Right atrium auricular region (tissue), 2 donors: ENCODE results near the gene ARGLU1. TPM values are rescaled to one million over a fixed set of nuclear protein-coding genes. Genes with fewer than 3 reads are reported as not detected.

ENCODE experiments used
- DNase-seq: peaks from one replicate; pipeline ENCODE4 v3.0.0-alpha.2; 2019; ENCODE audit warnings: low spot score
- H3K27ac ChIP-seq, 2 donors: fragments of 200-600 bp; sonication (generic); 1 replicate in 1 of 2; 2 replicates in 1 of 2; pipeline ENCODE4 v1.5.1; 2016 to 2019
- H3K27me3 ChIP-seq, 2 donors: fragments of 200-600 bp; sonication (generic); one replicate each; pipeline versions ENCODE4 v1.5.1 to v1.6.0; 2017 to 2019
- H3K36me3 ChIP-seq: fragments of 200-600 bp; sonication (generic); one replicate; pipeline ENCODE4 v1.5.1; 2016
- H3K4me1 ChIP-seq, 2 donors: fragments of 200-600 bp; sonication (generic); one replicate each; pipeline versions ENCODE4 v1.5.1 to v1.6.0; 2017 to 2019
- H3K4me3 ChIP-seq, 2 donors: fragments of 200-600 bp; sonication (generic); 1 replicate in 1 of 2; 2 replicates in 1 of 2; pipeline ENCODE4 v1.5.1; 2017 to 2019; ENCODE audit warnings: mild to moderate bottlenecking in 1 of 2, moderate library complexity in 1 of 2
- H3K9me3 ChIP-seq, 2 donors: fragments of 200-600 bp; sonication (generic); one replicate each; pipeline ENCODE4 v1.5.1; 2019
- CTCF ChIP-seq, 2 donors: fragments of 200-600 bp; sonication (generic); IDR thresholded peaks; one replicate each; pipeline ENCODE4 v1.5.1; 2019; ENCODE audit warnings: antibody characterized with exemption in 2 of 2
- total RNA-seq, 2 donors: library from RNA; depleted of rRNA; stranded (reverse); fragments of >200 nt; gene quantifications; one replicate each; pipeline ENCODE4 v1.1.0, GENCODE V29; 2016

Gene ARGLU1
- total RNA-seq, 2 donors from 2014 or later: 26.1 to 39.9 TPM

- Histone ChIP-seq H3K4me3 (no peak overlapping the region), H3K27ac (no peak overlapping the region), H3K9me3 (no peaks in the 10 kb centered on the region), H3K27me3 (no peaks in the 10 kb centered on the region), H3K36me3 (no peaks in the 10 kb centered on the region), H3K4me1 (no peaks in the 10 kb centered on the region)
- TF ChIP-seq CTCF (IDR thresholded peaks at IDR 0.05): no peak
- DNase-seq: no peak
Observed at GRCh38 chr13:106514928-106515634, 52.9 kb downstream of the ARGLU1 start.

DNA sequence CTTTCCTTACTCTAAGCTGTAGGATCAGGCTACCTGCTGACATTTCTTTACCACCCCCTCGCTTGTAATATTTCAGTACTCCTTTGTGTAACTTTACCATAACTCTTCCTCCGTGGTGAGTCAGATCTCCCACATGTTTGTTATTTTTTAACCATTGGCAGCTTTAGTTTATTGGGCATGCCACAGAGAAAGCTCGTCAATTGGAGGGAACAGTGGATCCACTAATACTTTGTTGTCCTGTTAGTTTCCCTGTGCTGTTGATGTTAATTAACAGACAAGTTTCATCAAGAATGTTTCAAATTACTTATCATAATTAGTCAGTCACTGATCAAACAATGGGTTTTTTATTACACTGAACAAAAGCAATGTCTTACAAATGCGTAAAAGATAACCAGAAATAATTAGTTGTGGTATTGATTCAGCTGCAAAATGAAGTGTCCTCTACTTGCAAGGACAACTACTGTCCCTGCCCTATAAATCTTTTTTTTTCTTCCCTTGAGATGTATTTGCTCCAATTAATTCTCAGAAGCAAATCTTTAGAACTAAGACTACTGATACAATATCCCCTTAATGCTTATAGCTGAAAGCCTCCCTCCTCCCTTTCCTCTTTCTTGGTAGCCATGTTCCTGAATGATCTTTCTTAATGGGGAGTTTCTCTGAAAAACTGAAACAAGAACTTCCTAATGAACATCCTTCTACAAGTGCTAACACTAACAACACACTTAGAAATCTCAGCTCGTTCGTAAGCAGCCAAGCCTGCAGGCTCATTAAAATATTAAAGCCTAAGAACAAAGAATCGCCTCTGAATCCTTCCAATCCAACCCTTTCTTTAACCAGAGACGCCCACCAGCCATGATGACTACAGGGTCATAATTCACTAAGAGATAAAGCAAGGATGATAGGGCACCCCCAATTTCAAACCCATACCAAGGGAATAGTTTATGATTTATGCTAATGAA lies 54.6 kb downstream of the ARGLU1 start:
- DNase-seq: no peak
- H3K36me3 ChIP-seq: no peaks in the 10 kb centered on the region
- TF ChIP-seq CTCF (IDR thresholded peaks at IDR 0.05): no peak
- H3K4me1 ChIP-seq: no peaks in the 10 kb centered on the region
- H3K9me3 ChIP-seq: no peaks in the 10 kb centered on the region
- no peak overlapping the region for H3K4me3 ChIP-seq
- H3K27ac ChIP-seq: no peak overlapping the region
- H3K27me3 ChIP-seq: no peaks in the 10 kb centered on the region

DNA sequence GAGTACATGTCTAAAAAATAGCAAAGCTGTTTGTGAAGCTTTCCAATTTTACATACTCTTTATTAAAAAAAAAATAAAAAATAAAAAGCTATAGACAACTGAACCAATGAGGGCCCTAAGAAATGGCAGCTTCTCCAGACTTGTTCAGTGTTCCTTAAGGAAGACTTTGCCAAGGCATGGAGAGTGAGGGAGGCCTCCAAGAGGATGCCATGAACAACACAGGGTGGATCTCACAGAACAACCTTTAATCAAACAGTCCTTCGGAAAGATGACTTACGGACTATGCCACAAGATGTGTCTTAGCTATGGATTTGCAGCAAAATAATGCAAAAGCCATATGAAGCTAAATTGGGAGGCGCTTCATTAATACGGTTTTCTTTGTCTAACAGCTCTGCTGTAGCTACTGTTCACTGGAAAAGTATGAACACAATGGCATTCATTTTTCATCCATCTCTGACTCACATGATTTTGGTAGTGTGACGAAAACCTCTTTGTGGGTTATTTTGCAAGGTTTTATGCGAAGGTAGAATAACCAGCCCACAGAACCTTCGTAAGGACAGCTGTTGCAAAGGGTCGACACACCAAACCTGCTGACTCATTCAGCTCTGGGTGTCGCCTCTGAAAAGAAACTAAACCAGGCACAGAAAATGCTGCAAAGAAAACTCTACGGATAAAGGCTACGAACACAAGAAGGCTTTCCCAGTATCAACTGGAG lies 60.2 kb downstream of the ARGLU1 start:
- H3K4me1 ChIP-seq: no peaks in the 10 kb centered on the region
- H3K27me3 ChIP-seq: no peaks in the 10 kb centered on the region
- no peak for TF ChIP-seq CTCF (IDR thresholded peaks at IDR 0.05)
- DNase-seq: no peak
- no peaks in the 10 kb centered on the region for H3K36me3 ChIP-seq
- no peak overlapping the region for H3K27ac ChIP-seq
- no peak overlapping the region for H3K4me3 ChIP-seq
- H3K9me3 ChIP-seq: no peaks in the 10 kb centered on the region

GRCh38 chr13:106506286-106506685 lies 61.7 kb downstream of the ARGLU1 start:
- H3K4me1 ChIP-seq: no peaks in the 10 kb centered on the region
- H3K36me3 ChIP-seq: no peaks in the 10 kb centered on the region
- H3K27ac ChIP-seq: no peak overlapping the region
- DNase-seq: no peak
- no peaks in the 10 kb centered on the region for H3K9me3 ChIP-seq
- H3K4me3 ChIP-seq: no peak overlapping the region
- TF ChIP-seq CTCF (IDR thresholded peaks at IDR 0.05): no peak
- H3K27me3 ChIP-seq: no peaks in the 10 kb centered on the region

DNA sequence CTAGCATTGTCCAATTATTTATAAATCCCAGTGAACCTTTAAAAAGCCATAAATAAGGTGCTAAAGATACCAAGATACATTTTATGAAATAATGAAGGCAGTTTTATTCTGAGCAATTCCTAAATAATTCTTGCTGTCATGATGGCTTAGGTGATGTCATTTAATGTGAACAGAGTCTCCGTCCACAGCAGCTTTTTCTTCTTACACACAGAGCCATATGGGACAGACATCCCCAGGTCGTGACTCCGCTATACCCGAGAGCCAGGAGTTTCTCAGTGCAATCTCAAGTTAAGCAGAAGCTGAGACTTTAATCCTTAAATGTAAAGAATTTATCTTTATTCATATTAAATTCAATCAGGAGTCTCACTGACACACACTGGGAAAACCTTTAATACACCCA lies 62.2 kb downstream of the ARGLU1 start:
- no peak for TF ChIP-seq CTCF (IDR thresholded peaks at IDR 0.05)
- no peaks in the 10 kb centered on the region for H3K9me3 ChIP-seq
- no peak overlapping the region for H3K4me3 ChIP-seq
- no peaks in the 10 kb centered on the region for H3K36me3 ChIP-seq
- H3K27me3 ChIP-seq: no peaks in the 10 kb centered on the region
- H3K27ac ChIP-seq: no peak overlapping the region
- H3K4me1 ChIP-seq: no peaks in the 10 kb centered on the region
- no peak for DNase-seq
